Measurements from ENCODE around the gene NBAS. TPM values are rescaled to one million over a fixed set of nuclear protein-coding genes. Genes with fewer than 3 reads are reported as not detected.
A peak's percentile ranks its signal among the peaks of the same experiment; 100 is the strongest.

NBAS gene
- total and polyA plus RNA-seq, 2 of the 13 experiments (the other 11 are each of a cell fraction or from before 2014, with no cell fraction given) = 33.6 to 58.7 TPM

- TF ChIP-seq ZNF318 (CRISPR knock-in tag; IDR thresholded peaks at IDR 0.05) (no peak), TAF1 (CRISPR knock-in tag; IDR thresholded peaks at IDR 0.05) (peak; percentile 89), THAP11 (CRISPR knock-in tag; IDR thresholded peaks at IDR 0.05) (peak; percentile 90), CREB3 (CRISPR knock-in tag; IDR thresholded peaks at IDR 0.05) (no peak), ZNF841 (CRISPR knock-in tag; IDR thresholded peaks at IDR 0.05; ENCODE audit: borderline replicate concordance) (no peak), HOXA5 (CRISPR knock-in tag; IDR thresholded peaks at IDR 0.05) (peak; percentile 62; the same call in 1 of the 2 replicates), ZNF276 (CRISPR knock-in tag; IDR thresholded peaks at IDR 0.05; ENCODE audit: low read depth) (0 out of 2 replicates have a peak, but pooled peaks have one; percentile 69), ZNF513 (CRISPR knock-in tag; conservative IDR thresholded peaks at IDR 0.05) (no peak), ZNF766 (CRISPR knock-in tag; IDR thresholded peaks at IDR 0.05; ENCODE audit: borderline replicate concordance) (no peak), BCL3 (CRISPR knock-in tag; IDR thresholded peaks at IDR 0.05) (no peak), ZNF280D (CRISPR knock-in tag; IDR thresholded peaks at IDR 0.05) (no peak)
Measured at GRCh38 chr2:15560988-15561573, at the start of gene NBAS (continued).

All from HepG2 (cell line).